K562 (cell line): ENCODE data around the gene ZNHIT2. TPM values are rescaled to one million over a fixed set of nuclear protein-coding genes. Genes with fewer than 3 reads are reported as not detected.

Experiments used
- ARID1B ChIP-seq: fragments of 450-650 bp; IDR thresholded peaks from 2 replicates; pipeline ENCODE4 v1.6.1; 2016; ENCODE audit warnings: antibody characterized with exemption, mild to moderate bottlenecking, inconsistent platforms
- ARID4B ChIP-seq: sonication (generic); formaldehyde crosslinking; IDR thresholded peaks from 2 replicates; pipeline ENCODE4 v1.8.0; 2022; ENCODE audit warnings: mild to moderate bottlenecking, missing genetic modification reagents
- CSDE1 ChIP-seq, 2 experiments: fragments of 450-650 bp; IDR thresholded peaks; 2 replicates each; pipeline ENCODE4 v1.6.1; 2016; ENCODE audit warnings: mild to moderate bottlenecking in 1 of 2
- E2F5 ChIP-seq: sonication (generic); formaldehyde crosslinking; IDR thresholded peaks from 2 replicates; pipeline ENCODE4 v1.8.0; 2022; ENCODE audit warnings: mild to moderate bottlenecking, missing genetic modification reagents
- FIP1L1 ChIP-seq: fragments of 200-400 bp; formaldehyde crosslinking; IDR thresholded peaks from 2 replicates; pipeline ENCODE4 v1.6.1; 2018; ENCODE audit warnings: mild to moderate bottlenecking, low read depth, low read length; ENCODE audit not compliant: poor library complexity, severe bottlenecking
- HBP1 ChIP-seq: fragments of 450-650 bp; formaldehyde crosslinking; IDR thresholded peaks from 2 replicates; pipeline ENCODE4 v1.4.0; 2022; ENCODE audit warnings: missing genetic modification characterization
- HDGF ChIP-seq: fragments of 450-650 bp; IDR thresholded peaks from 2 replicates; pipeline ENCODE4 v1.6.1; 2016
- MEF2A ChIP-seq: IDR thresholded peaks from 2 replicates; pipeline ENCODE4 v1.6.1; 2011; ENCODE audit warnings: low read depth, mild to moderate bottlenecking, low read length, moderate library complexity; ENCODE audit not compliant: control insufficient read depth
- NFIC ChIP-seq: fragments of 450-650 bp; IDR thresholded peaks from 2 replicates; pipeline ENCODE4 v1.6.1; 2017; ENCODE audit warnings: mild to moderate bottlenecking, inconsistent platforms
- TBL1XR1 ChIP-seq, 2 experiments: IDR thresholded peaks; 2 replicates each; pipeline ENCODE4 v1.6.1; 2012; ENCODE audit warnings: improper control_type of control experiment in 2 of 2, low read length in 2 of 2, mild to moderate bottlenecking in 1 of 2
- XRCC5 ChIP-seq: fragments of 200-400 bp; formaldehyde crosslinking; IDR thresholded peaks from 2 replicates; pipeline ENCODE4 v1.6.1; 2017; ENCODE audit warnings: low read depth, mild to moderate bottlenecking, low read length
- ZBED1 ChIP-seq: IDR thresholded peaks from 2 replicates; pipeline ENCODE4 v1.6.1; 2014
- ZBTB5 ChIP-seq: fragments of 450-650 bp; IDR thresholded peaks from 2 replicates; pipeline ENCODE4 v1.6.1; 2017; ENCODE audit warnings: antibody characterized with exemption
- ZFP1 ChIP-seq: fragments of 450-650 bp; formaldehyde crosslinking; IDR thresholded peaks from 2 replicates; pipeline ENCODE4 v1.4.0; 2020; ENCODE audit warnings: mild to moderate bottlenecking, mixed read lengths
- ZNF551 ChIP-seq: fragments of 250-450 bp; sonication (Bioruptor Pico); IDR thresholded peaks from 2 replicates; pipeline ENCODE4 v1.5.0; 2021; ENCODE audit warnings: mild to moderate bottlenecking, moderate library complexity
- polyA plus RNA-seq, 8 experiments: library from polyadenylated mRNA; depleted of rRNA in 4 of 8; stranded (reverse) in 5 of 8; unstranded in 3 of 8; fragments of >200 nt; fragmentation: Nextera tagmentation in 2 of 8; fragmentation: Illumina TruSeq in 1 of 8; extraction: Ambion mirVana in 2 of 8; extraction: Trizol in 1 of 8; gene quantifications; 2 replicates each; pipeline versions ENCODE4 v1.2.1 to v1.2.3, GENCODE V29; 2011 to 2014; ENCODE audit warnings: inconsistent platforms in 1 of 8, missing spikeins in 1 of 8
- total RNA-seq, 7 experiments: library from RNA; depleted of rRNA in 6 of 7; stranded (reverse); fragments of >200 nt in 6 of 7; fragmentation: Illumina TruSeq in 2 of 7; extraction: Trizol in 2 of 7; gene quantifications; 2 replicates each; pipeline versions ENCODE4 v1.2.1 to v1.2.3, GENCODE V29; 2011 to 2021; ENCODE audit warnings: low replicate concordance in 1 of 7
- TF ChIP-seq, protein P1 (sequence below): fragments of 450-650 bp; IDR thresholded peaks from 2 replicates; pipeline ENCODE4 v1.6.1; 2016; ENCODE audit warnings: borderline replicate concordance

ZNHIT2 gene
- total and polyA plus RNA-seq, 9 of the 15 experiments (the other 6 are each of a cell fraction or from before 2014, with no cell fraction given), result 0.08 to 39.0 (median 2.5) TPM

- TF ChIP-seq ARID1B (0 out of 2 replicates have a peak, but pooled peaks have one; percentile 26), TBL1XR1 (IDR thresholded peaks at IDR 0.05; ENCODE audit: low read length in 2 of 2) (peak in 1 of 2 experiments; percentile 44; a peak in 2 of 4 replicates), NFIC (0 out of 2 replicates have a peak, but pooled peaks have one; percentile 17), ARID4B (CRISPR knock-in tag) (peak; percentile 96), ZBED1 (peak; percentile 48; the same call in 1 of the 2 replicates), MEF2A (peak; percentile 44; the same call in 1 of the 2 replicates), E2F5 (no peak), HDGF (peak; percentile 71; the same call in 1 of the 2 replicates), XRCC5 (peak; percentile 94), ZNF551 (CRISPR knock-in tag) (no peak), FIP1L1 (peak; percentile 97), CSDE1 (IDR thresholded peaks at IDR 0.05) (no peak; a peak in 1 of 4 replicates), ZFP1 (CRISPR knock-in tag) (no peak), HBP1 (no peak), ZBTB5 (no peak)
- TF ChIP-seq, protein P1, sequence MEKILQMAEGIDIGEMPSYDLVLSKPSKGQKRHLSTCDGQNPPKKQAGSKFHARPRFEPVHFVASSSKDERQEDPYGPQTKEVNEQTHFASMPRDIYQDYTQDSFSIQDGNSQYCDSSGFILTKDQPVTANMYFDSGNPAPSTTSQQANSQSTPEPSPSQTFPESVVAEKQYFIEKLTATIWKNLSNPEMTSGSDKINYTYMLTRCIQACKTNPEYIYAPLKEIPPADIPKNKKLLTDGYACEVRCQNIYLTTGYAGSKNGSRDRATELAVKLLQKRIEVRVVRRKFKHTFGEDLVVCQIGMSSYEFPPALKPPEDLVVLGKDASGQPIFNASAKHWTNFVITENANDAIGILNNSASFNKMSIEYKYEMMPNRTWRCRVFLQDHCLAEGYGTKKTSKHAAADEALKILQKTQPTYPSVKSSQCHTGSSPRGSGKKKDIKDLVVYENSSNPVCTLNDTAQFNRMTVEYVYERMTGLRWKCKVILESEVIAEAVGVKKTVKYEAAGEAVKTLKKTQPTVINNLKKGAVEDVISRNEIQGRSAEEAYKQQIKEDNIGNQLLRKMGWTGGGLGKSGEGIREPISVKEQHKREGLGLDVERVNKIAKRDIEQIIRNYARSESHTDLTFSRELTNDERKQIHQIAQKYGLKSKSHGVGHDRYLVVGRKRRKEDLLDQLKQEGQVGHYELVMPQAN, result peak; percentile 98
Observed at GRCh38 chr11:65117206-65118096, at the start of gene ZNHIT2 (continued).
